HepG2 (cell line): ENCODE results near the gene CHCT1. TPM values are rescaled to one million over a fixed set of nuclear protein-coding genes. Genes with fewer than 3 reads are reported as not detected.
A peak's percentile ranks its signal among the peaks of the same experiment; 100 is the strongest.

ENCODE experiments used
- ATRX ChIP-seq: sonication (generic); formaldehyde crosslinking; IDR thresholded peaks from 2 replicates; pipeline ENCODE4 v1.4.0; 2020; ENCODE audit warnings: missing genetic modification reagents, borderline replicate concordance
- HNF1A ChIP-seq, 2 experiments: sonication (generic) in 1 of 2; formaldehyde crosslinking in 1 of 2; IDR thresholded peaks; 2 replicates each; pipeline versions ENCODE4 v1.4.0 to v1.6.1; 2016 to 2020; ENCODE audit warnings: borderline replicate concordance in 1 of 2, low read depth in 1 of 2, mild to moderate bottlenecking in 1 of 2, missing genetic modification reagents in 1 of 2
- KLF13 ChIP-seq: sonication (generic); formaldehyde crosslinking; IDR thresholded peaks from 2 replicates; pipeline ENCODE4 v1.4.0; 2020; ENCODE audit warnings: mild to moderate bottlenecking, missing genetic modification reagents
- KMT2A ChIP-seq: sonication (generic); formaldehyde crosslinking; IDR thresholded peaks from 2 replicates; pipeline ENCODE4 v1.4.0; 2020; ENCODE audit warnings: missing genetic modification reagents
- NCOA5 ChIP-seq: sonication (generic); formaldehyde crosslinking; IDR thresholded peaks from 2 replicates; pipeline ENCODE4 v1.4.0; 2020; ENCODE audit warnings: missing genetic modification reagents
- NFE2L2 ChIP-seq: fragments of 150-350 bp; IDR thresholded peaks from 2 replicates; pipeline ENCODE4 v1.6.1; 2014; ENCODE audit warnings: low read length
- NKX3-1 ChIP-seq: sonication (generic); formaldehyde crosslinking; IDR thresholded peaks from 2 replicates; pipeline ENCODE4 v1.5.0; 2020; ENCODE audit warnings: missing genetic modification reagents
- NR1H2 ChIP-seq: sonication (generic); formaldehyde crosslinking; IDR thresholded peaks from 2 replicates; pipeline ENCODE4 v1.8.1; 2022; ENCODE audit warnings: low read depth, missing genetic modification reagents, borderline replicate concordance
- SP140L ChIP-seq: sonication (generic); formaldehyde crosslinking; IDR thresholded peaks from 2 replicates; pipeline ENCODE4 v1.4.0; 2020; ENCODE audit warnings: missing genetic modification reagents, borderline replicate concordance
- ZBTB34 ChIP-seq: sonication (generic); formaldehyde crosslinking; IDR thresholded peaks from 2 replicates; pipeline ENCODE4 v1.8.0; 2022; ENCODE audit warnings: mild to moderate bottlenecking, missing genetic modification reagents
- ZFX ChIP-seq: sonication (generic); formaldehyde crosslinking; IDR thresholded peaks from 2 replicates; pipeline ENCODE4 v1.4.0; 2020; ENCODE audit warnings: mild to moderate bottlenecking, low read depth, missing genetic modification reagents, moderate library complexity
- ZHX2 ChIP-seq, 2 experiments: sonication (generic) in 1 of 2; formaldehyde crosslinking in 1 of 2; IDR thresholded peaks; 2 replicates each; pipeline versions ENCODE4 v1.6.1 to v1.9.0; 2014 to 2022; ENCODE audit warnings: antibody characterized with exemption in 1 of 2, borderline replicate concordance in 1 of 2, inconsistent platforms in 1 of 2, low read depth in 1 of 2, missing genetic modification reagents in 1 of 2
- ZNF331 ChIP-seq: sonication (generic); formaldehyde crosslinking; IDR thresholded peaks from 2 replicates; pipeline ENCODE4 v1.4.0; 2020; ENCODE audit warnings: missing genetic modification reagents
- ZNF350 ChIP-seq: sonication (generic); formaldehyde crosslinking; IDR thresholded peaks from 2 replicates; pipeline ENCODE4 v1.4.0; 2020; ENCODE audit warnings: mild to moderate bottlenecking, low read depth, missing genetic modification reagents, borderline replicate concordance
- ZNF614 ChIP-seq: IDR thresholded peaks from 2 replicates; pipeline ENCODE4 v1.6.1; 2018; ENCODE audit warnings: missing biosample characterization, missing genetic modification reagents, inconsistent platforms, borderline replicate concordance
- ZSCAN30 ChIP-seq: sonication (generic); formaldehyde crosslinking; IDR thresholded peaks from 2 replicates; pipeline ENCODE4 v1.5.0; 2020; ENCODE audit warnings: mild to moderate bottlenecking, missing genetic modification reagents
- polyA plus RNA-seq, 8 experiments: library from polyadenylated mRNA; depleted of rRNA in 3 of 8; stranded (reverse) in 7 of 8; unstranded in 1 of 8; fragments of >200 nt; fragmentation: Illumina TruSeq in 4 of 8; extraction: Trizol in 4 of 8; gene quantifications; 2 replicates each; pipeline versions ENCODE4 v1.2.1 to v1.2.3, GENCODE V29; 2011 to 2016; ENCODE audit warnings: low read depth in 4 of 8, missing spikeins in 1 of 8, mixed read lengths in 1 of 8; ENCODE audit not compliant: insufficient read depth in 1 of 8
- total RNA-seq, 5 experiments: library from RNA; depleted of rRNA; stranded (reverse); fragments of >200 nt; fragmentation: Illumina TruSeq; extraction: Trizol; gene quantifications; 2 replicates each; pipeline ENCODE4 v1.2.3, GENCODE V29; 2016; ENCODE audit warnings: low read depth in 1 of 5

CHCT1 gene
- total and polyA plus RNA-seq, 2 of the 13 experiments (the other 11 are each of a cell fraction or from before 2014, with no cell fraction given) = not detected

- TF ChIP-seq HNF1A (IDR thresholded peaks at IDR 0.05; ENCODE audit: low read depth) = no peak
- peak; percentile 89; the same call in 1 of the 2 replicates for TF ChIP-seq HNF1A (CRISPR knock-in tag; IDR thresholded peaks at IDR 0.05; ENCODE audit: borderline replicate concordance)
- TF ChIP-seq NKX3-1 (CRISPR knock-in tag) = no peak
- no peak for TF ChIP-seq ATRX (CRISPR knock-in tag)
- TF ChIP-seq ZNF614 = peak; percentile 46; the same call in 1 of the 2 replicates
- TF ChIP-seq SP140L = peak; percentile 49; the same call in 1 of the 2 replicates
- TF ChIP-seq NCOA5 (CRISPR knock-in tag) = no peak
- TF ChIP-seq KLF13 (CRISPR knock-in tag) = peak; percentile 79; the same call in 1 of the 2 replicates
- TF ChIP-seq NFE2L2 = no peak
- peak; percentile 85; the same call in 1 of the 2 replicates for TF ChIP-seq ZNF331 (CRISPR knock-in tag)
- peak; percentile 87 for TF ChIP-seq ZBTB34 (CRISPR knock-in tag)
- peak; percentile 82 for TF ChIP-seq ZFX (CRISPR knock-in tag)
- peak; percentile 79 for TF ChIP-seq ZHX2 (IDR thresholded peaks at IDR 0.05; ENCODE audit: low read depth)
- no peak for TF ChIP-seq ZHX2 (CRISPR knock-in tag; IDR thresholded peaks at IDR 0.05; ENCODE audit: borderline replicate concordance)
- TF ChIP-seq NR1H2 (CRISPR knock-in tag) = no peak
- TF ChIP-seq ZNF350 (CRISPR knock-in tag) = peak; percentile 99
- TF ChIP-seq ZSCAN30 (CRISPR knock-in tag) = 0 out of 2 replicates have a peak, but pooled peaks have one; percentile 66
- peak; percentile 80 for TF ChIP-seq KMT2A (CRISPR knock-in tag)
Measured at GRCh38 chr17:60392042-60392844, 30.0 kb upstream of the CHCT1 start, which contains the start of gene USP32 (continued).
